OCI-LY1 (cell line): Measurements from ENCODE around the gene CD320.

Source experiments
- EZH2 ChIP-seq: fragments of 200-600 bp; sonication (generic), shearing (Covaris generic); IDR thresholded peaks from 2 replicates; pipeline ENCODE4 v1.8.0; 2017; ENCODE audit warnings: borderline replicate concordance, mixed run types, mild to moderate bottlenecking, antibody characterized with exemption, low read length, moderate library complexity, mixed read lengths
- TF ChIP-seq, protein P1 (sequence below): fragments of 200-600 bp; sonication (generic), shearing (Covaris generic); IDR thresholded peaks from 2 replicates; pipeline ENCODE4 v1.5.1; 2017; ENCODE audit warnings: mild to moderate bottlenecking, antibody characterized with exemption, low read length, moderate library complexity, mixed read lengths

- TF ChIP-seq, protein P1, sequence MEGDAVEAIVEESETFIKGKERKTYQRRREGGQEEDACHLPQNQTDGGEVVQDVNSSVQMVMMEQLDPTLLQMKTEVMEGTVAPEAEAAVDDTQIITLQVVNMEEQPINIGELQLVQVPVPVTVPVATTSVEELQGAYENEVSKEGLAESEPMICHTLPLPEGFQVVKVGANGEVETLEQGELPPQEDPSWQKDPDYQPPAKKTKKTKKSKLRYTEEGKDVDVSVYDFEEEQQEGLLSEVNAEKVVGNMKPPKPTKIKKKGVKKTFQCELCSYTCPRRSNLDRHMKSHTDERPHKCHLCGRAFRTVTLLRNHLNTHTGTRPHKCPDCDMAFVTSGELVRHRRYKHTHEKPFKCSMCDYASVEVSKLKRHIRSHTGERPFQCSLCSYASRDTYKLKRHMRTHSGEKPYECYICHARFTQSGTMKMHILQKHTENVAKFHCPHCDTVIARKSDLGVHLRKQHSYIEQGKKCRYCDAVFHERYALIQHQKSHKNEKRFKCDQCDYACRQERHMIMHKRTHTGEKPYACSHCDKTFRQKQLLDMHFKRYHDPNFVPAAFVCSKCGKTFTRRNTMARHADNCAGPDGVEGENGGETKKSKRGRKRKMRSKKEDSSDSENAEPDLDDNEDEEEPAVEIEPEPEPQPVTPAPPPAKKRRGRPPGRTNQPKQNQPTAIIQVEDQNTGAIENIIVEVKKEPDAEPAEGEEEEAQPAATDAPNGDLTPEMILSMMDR = no peak
- TF ChIP-seq EZH2 = no peak
Observed at GRCh38 chr19:8257052-8257443, 51.1 kb downstream of the CD320 start.
